Subcutaneous preadipocyte (primary cell): ENCODE results near the gene MTARC2. TPM values are rescaled to one million over a fixed set of nuclear protein-coding genes. Genes with fewer than 3 reads are reported as not detected.

Experiments
- total RNA-seq: library from RNA; depleted of rRNA; stranded (reverse); fragments of >200 nt; gene quantifications from 2 replicates; pipeline ENCODE4 v1.2.3, GENCODE V29; 2012

Gene MTARC2
- total RNA-seq = 2.9 and 3.1 TPM in 2 replicates

GRCh38 chr1:220748089-220748934 lies at the start of gene MTARC2:
TSS of gene MTARC2 (plus strand) at chr1:220748322. CDS start at chr1:220748532, 210 bp downstream.

GRCh38 chr1:220786337-220787068 lies 38.4 kb downstream of the MTARC2 start, which contains the start of gene MTARC1:
TSS of gene MTARC1 (plus strand) at chr1:220786913. CDS start at chr1:220786945, 32 bp downstream.

Other genes with a start within 250 kb of the MTARC2 start
- gene MARK1, start 220.2 kb upstream of the MTARC2 start, total RNA-seq = 2.0 and 2.2 TPM in 2 replicates
- gene C1orf115, start 58.0 kb upstream of the MTARC2 start, total RNA-seq = 0.20 and 0.37 TPM in 2 replicates
- gene MTARC1, start 38.6 kb downstream of the MTARC2 start, total RNA-seq = 0.37 and 0.39 TPM in 2 replicates
- 5.1 and 10.3 TPM in 2 replicates for gene HLX, start 131.1 kb downstream of the MTARC2 start, total RNA-seq